ENCODE results near the gene UBL3. TPM values are rescaled to one million over a fixed set of nuclear protein-coding genes. Genes with fewer than 3 reads are reported as not detected.

UBL3 gene
- total RNA-seq, 2 donors from 2014 or later: 20.4 to 26.4 TPM

DNA sequence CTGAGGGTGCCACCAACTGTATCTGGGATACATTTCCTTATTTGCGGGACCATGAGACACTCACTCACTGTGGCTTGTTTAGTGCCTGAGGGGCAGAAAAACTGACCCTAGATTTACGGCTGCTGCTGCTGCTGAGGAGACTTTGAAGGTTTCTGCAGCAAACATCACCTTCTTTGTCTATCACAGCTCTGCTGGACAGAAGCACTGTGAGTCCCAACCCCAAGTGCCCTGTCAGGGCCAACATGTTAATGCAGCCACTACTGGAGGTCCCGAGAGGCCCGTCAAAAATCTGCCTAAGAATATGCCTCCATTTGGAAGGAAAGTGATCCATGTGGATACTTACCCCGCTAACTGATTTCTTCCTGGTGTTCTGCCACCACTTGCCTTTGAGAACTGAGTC is 37.3 kb upstream of the UBL3 start:
- Histone ChIP-seq H3K9me3 (no peaks in the 10 kb centered on the region), H3K4me1 (no peaks in the 10 kb centered on the region)
- TF ChIP-seq CTCF (IDR thresholded peaks at IDR 0.05): no peak

DNA sequence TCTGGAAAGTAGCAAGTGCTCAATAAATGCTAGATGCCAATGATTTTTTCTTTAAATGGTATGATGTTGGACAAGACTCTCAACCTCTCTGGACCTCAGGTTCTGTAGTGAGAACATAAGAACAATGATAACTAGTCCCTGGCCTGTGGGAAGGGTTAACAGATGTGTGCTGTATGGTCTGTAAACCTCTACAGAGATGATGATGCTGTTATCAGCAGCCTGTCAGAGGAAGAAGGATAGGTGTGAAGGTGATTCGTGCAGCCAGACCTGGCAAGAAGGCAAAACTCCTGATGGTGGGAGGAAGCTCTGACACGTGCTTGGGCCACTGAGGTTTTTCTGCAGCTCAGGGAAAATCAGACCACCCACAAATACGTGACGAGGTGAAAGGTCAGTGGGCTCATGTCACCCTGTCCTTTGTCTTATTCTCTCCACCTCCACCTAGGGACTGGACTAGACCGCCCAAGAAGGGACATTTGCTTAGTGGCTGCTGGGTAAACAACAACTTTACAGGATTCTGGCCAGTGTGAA is 36.7 kb upstream of the UBL3 start:
- DNase-seq (ENCODE audit: low spot score): no peak
- Histone ChIP-seq H3K4me1 (no peaks in the 10 kb centered on the region), H3K36me3 (no peaks in the 10 kb centered on the region), H3K4me3 (no peak overlapping the region), H3K27me3 (no peaks in the 10 kb centered on the region), H3K9me3 (no peaks in the 10 kb centered on the region), H3K27ac (no peak overlapping the region)
- TF ChIP-seq CTCF (IDR thresholded peaks at IDR 0.05): no peak

More for the DNA sequence above, 37.3 kb upstream of the UBL3 start:
- Histone ChIP-seq H3K36me3 (no peaks in the 10 kb centered on the region), H3K4me3 (no peak overlapping the region), H3K27ac (no peak overlapping the region), H3K27me3 (no peaks in the 10 kb centered on the region)
- DNase-seq (ENCODE audit: low spot score): no peak

- H3K4me3 ChIP-seq: no peak overlapping the region
- no peaks in the 10 kb centered on the region for H3K4me1 ChIP-seq
- no peak for TF ChIP-seq CTCF (IDR thresholded peaks at IDR 0.05)
- no peaks in the 10 kb centered on the region for H3K27me3 ChIP-seq
- H3K27ac ChIP-seq: no peak overlapping the region
- no peaks in the 10 kb centered on the region for H3K36me3 ChIP-seq
- no peaks in the 10 kb centered on the region for H3K9me3 ChIP-seq
- no peak for DNase-seq (ENCODE audit: low spot score)
Observed at GRCh38 chr13:29886446-29886845, 36.0 kb upstream of the UBL3 start.

DNA sequence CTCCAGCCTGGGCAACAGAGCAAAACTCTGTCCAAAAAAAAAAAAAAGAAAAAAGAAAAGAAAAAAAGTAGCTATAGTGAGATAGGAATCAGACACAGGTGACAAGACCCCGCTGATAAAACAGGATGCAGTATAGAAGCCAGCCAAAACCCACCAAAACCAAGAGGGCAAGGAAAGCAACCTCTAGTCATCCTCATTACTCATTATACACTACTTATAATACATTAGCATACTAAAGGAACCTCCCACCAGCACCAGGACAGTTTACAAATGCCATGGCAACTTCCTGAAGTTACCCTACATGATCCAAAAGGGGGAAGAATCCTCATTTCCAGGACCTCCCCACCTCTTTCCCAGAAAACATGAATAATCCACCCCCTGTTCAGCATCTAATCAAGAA is 35.6 kb upstream of the UBL3 start:
- no peak overlapping the region for H3K27ac ChIP-seq
- no peaks in the 10 kb centered on the region for H3K36me3 ChIP-seq
- TF ChIP-seq CTCF (IDR thresholded peaks at IDR 0.05): no peak
- DNase-seq (ENCODE audit: low spot score): no peak
- no peaks in the 10 kb centered on the region for H3K4me1 ChIP-seq
- H3K4me3 ChIP-seq: no peak overlapping the region
- H3K9me3 ChIP-seq: no peaks in the 10 kb centered on the region
- H3K27me3 ChIP-seq: no peaks in the 10 kb centered on the region

DNA sequence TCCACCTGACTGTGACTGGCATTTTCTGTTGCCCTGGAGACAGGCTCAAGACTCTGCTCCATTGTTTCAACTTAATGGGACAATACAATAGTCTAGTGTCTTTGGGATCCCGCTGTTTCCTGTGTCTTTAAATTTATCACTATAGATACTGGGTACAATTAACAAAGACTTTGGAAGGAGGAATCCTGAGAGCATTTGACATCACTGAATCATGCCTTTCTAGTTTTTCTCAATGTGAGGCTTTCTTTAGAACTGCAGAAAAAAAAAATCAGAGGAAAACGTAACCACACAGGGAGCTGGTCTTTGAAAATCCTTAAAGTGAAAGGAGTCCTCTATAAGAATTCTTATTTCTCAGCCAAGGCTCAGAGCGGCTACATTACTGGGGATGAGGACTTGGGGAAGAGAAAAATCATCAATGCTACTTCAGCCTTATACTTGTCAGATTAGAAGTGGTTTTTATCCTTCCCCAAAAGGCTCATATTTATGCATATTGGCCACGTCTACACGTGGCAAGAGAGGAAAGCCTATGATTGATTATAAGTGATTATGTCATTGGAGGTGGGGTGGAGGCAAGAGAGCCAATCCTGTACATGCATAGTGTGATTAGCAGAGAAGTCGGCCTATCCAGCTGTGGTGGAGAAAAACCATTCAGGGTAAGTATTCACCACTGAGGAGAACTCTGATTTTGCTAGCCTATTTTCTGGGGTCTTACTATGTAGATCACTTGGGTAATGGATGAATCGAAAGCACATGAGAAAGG is 34.4 kb upstream of the UBL3 start:
- Histone ChIP-seq H3K27me3 (no peaks in the 10 kb centered on the region), H3K27ac (no peak overlapping the region), H3K9me3 (no peaks in the 10 kb centered on the region), H3K4me3 (no peak overlapping the region), H3K36me3 (no peaks in the 10 kb centered on the region), H3K4me1 (no peaks in the 10 kb centered on the region)
- no peak for DNase-seq (ENCODE audit: low spot score)
- no peak for TF ChIP-seq CTCF (IDR thresholded peaks at IDR 0.05)

Data from right atrium auricular region (tissue), 2 donors.